Stimulated activated CD4-positive, alpha-beta T cell treated with anti-CD3 and anti-CD28 coated beads, Interleukin-1b, Interleukin-23, amount 100 ng/mL, for 4 hours (primary cell): ENCODE measurements around the gene HTT.
"Not testable (repeated sequence)": the region's sequence is repeated elsewhere in the genome, so short reads cannot be mapped to it uniquely, and the experiment has no call there.

ENCODE experiments used
- DNase-seq, 2 donors: peaks; one replicate each; pipeline ENCODE4 v3.0.0-alpha.2; 2020; ENCODE audit warnings: low read depth in 2 of 2

Gene HTT

GRCh38 chr4:3082925-3083515 is 8.5 kb downstream of the HTT start:
- no peak for DNase-seq

- DNase-seq = no peak
Measured at GRCh38 chr4:3083732-3084131, 9.3 kb downstream of the HTT start.

- no peak for DNase-seq
Measured at GRCh38 chr4:3085948-3086670, 11.6 kb downstream of the HTT start.

- DNase-seq = no peak
Measured at GRCh38 chr4:3087115-3087797, 12.8 kb downstream of the HTT start.

GRCh38 chr4:3091464-3091863 is 17.0 kb downstream of the HTT start:
- DNase-seq = no peak

GRCh38 chr4:3094701-3095100 is 20.2 kb downstream of the HTT start:
- not testable (repeated sequence) for DNase-seq

- DNase-seq = no peak
Measured at GRCh38 chr4:3096202-3096601, 21.7 kb downstream of the HTT start.

- no peak for DNase-seq
Measured at GRCh38 chr4:3098346-3098745, 23.9 kb downstream of the HTT start.

GRCh38 chr4:3106339-3107186 is 32.1 kb downstream of the HTT start:
- peak; percentile 89 to 90 for DNase-seq

- DNase-seq = no peak
Measured at GRCh38 chr4:3107271-3107670, 32.8 kb downstream of the HTT start.

GRCh38 chr4:3107691-3108121 is 33.2 kb downstream of the HTT start:
- DNase-seq = no peak

GRCh38 chr4:3108211-3108610 is 33.7 kb downstream of the HTT start:
- DNase-seq = no peak

GRCh38 chr4:3111461-3111860 is 37.0 kb downstream of the HTT start:
- DNase-seq = no peak

- DNase-seq = no peak
Measured at GRCh38 chr4:3112201-3112600, 37.7 kb downstream of the HTT start.

- DNase-seq = no peak
Measured at GRCh38 chr4:3112609-3113469, 38.4 kb downstream of the HTT start.

- DNase-seq = no peak
Measured at GRCh38 chr4:3114377-3114776, 39.9 kb downstream of the HTT start.

- no peak for DNase-seq
Measured at GRCh38 chr4:3115637-3116270, 41.3 kb downstream of the HTT start.

- no peak for DNase-seq
Measured at GRCh38 chr4:3116955-3117354, 42.5 kb downstream of the HTT start.

GRCh38 chr4:3118312-3118711 is 43.8 kb downstream of the HTT start:
- no peak for DNase-seq

GRCh38 chr4:3119464-3119863 is 45.0 kb downstream of the HTT start:
- no peak for DNase-seq

- no peak for DNase-seq
Measured at GRCh38 chr4:3121110-3121509, 46.6 kb downstream of the HTT start.
